ENCODE results near the gene ZNF536. TPM values are rescaled to one million over a fixed set of nuclear protein-coding genes. Genes with fewer than 3 reads are reported as not detected.

The ZNF536 gene
- total and polyA plus RNA-seq, 7 donors, result 0.01 to 0.94 (median 0.20) TPM; not detected in 1

DNA sequence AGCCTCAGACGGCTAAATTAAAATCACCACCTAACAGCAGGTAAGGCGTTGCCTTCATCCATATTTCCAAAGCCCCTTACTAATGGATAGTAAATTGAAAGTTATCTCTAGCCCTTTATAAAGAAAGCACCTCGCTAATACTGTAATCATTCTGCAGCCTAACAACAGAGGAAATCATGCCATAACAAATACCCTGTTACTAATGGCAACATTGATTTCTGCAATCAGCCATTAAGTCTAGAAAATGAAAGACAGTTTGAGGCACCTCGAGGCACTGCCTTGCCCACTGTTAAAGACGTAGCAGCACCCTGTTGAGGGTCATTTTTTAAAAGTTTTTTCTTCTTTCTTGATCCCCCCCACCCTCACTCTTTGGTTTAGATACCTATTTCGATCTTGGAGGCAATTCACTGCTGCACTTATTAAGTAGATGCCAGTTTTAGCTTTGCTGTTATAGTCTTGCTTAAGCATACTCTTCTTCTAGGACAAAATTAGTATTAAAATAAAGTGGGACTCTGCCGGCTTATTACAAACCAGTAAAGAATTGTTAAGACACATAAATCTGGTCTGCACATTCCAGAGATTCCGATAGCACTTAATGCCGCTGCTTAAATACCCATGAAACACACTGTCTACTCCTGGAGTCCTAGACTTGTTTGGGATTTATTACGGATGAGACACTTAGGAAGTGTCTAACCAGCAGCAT lies 74.8 kb downstream of the ZNF536 start:
- Histone ChIP-seq H3K27me3 (ENCODE audit: insufficient read depth in 3 of 3, low read length in 2 of 3) (peaks cover 0 to 27% (median 7%) of the 10 kb centered on the region in 3 donors), H3K9me3 (no peaks in the 10 kb centered on the region), H3K27ac (no peak overlapping the region), H3K4me1 (no peaks in the 10 kb centered on the region), H3K36me3 (ENCODE audit: insufficient read depth in 1 of 2, low read depth in 1 of 2) (no peaks in the 10 kb centered on the region), H3K4me3 (no peak overlapping the region)
- intact Hi-C loops (cut with DNase I), result no loop called here
- DNase-seq (no peak), ATAC-seq (no peak)
- TF ChIP-seq, protein P1, sequence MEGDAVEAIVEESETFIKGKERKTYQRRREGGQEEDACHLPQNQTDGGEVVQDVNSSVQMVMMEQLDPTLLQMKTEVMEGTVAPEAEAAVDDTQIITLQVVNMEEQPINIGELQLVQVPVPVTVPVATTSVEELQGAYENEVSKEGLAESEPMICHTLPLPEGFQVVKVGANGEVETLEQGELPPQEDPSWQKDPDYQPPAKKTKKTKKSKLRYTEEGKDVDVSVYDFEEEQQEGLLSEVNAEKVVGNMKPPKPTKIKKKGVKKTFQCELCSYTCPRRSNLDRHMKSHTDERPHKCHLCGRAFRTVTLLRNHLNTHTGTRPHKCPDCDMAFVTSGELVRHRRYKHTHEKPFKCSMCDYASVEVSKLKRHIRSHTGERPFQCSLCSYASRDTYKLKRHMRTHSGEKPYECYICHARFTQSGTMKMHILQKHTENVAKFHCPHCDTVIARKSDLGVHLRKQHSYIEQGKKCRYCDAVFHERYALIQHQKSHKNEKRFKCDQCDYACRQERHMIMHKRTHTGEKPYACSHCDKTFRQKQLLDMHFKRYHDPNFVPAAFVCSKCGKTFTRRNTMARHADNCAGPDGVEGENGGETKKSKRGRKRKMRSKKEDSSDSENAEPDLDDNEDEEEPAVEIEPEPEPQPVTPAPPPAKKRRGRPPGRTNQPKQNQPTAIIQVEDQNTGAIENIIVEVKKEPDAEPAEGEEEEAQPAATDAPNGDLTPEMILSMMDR (IDR thresholded peaks at IDR 0.05), result no peak
- 42 to 55% (median 49%) methylated on average over 10 of the region's 10 CpGs for WGBS, 3 donors

DNA sequence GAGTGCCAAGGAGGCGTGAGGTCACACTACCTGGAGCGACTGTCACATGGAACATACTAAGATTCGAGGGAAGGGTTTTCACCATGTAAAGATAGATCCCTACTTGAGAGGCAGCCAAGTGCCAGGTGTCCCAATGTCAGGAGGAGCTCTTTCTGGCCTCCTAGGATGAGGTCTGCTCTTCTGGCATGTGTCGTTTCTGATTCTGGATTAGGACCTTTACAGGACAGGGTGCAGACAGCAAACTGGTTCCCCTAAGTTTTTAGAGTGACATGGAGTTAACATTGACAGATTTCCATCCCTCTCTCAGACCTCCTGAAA lies 75.3 kb downstream of the ZNF536 start:
- TF ChIP-seq, protein P1 (IDR thresholded peaks at IDR 0.05), result no peak
- no peak for DNase-seq
- H3K36me3 ChIP-seq (ENCODE audit: insufficient read depth in 1 of 2, low read depth in 1 of 2), result no peaks in the 10 kb centered on the region
- intact Hi-C loops (cut with DNase I), result no loop called here
- no peaks in the 10 kb centered on the region for H3K9me3 ChIP-seq
- H3K4me1 ChIP-seq, result no peaks in the 10 kb centered on the region
- ATAC-seq, result no peak
- peaks cover 0 to 32% (median 8%) of the 10 kb centered on the region in 3 donors for H3K27me3 ChIP-seq (ENCODE audit: insufficient read depth in 3 of 3, low read length in 2 of 3)
- 23 to 47% (median 28%) methylated on average over 4 of the region's 4 CpGs for WGBS, 3 donors
- no peak overlapping the region for H3K4me3 ChIP-seq
- no peak overlapping the region for H3K27ac ChIP-seq

DNA sequence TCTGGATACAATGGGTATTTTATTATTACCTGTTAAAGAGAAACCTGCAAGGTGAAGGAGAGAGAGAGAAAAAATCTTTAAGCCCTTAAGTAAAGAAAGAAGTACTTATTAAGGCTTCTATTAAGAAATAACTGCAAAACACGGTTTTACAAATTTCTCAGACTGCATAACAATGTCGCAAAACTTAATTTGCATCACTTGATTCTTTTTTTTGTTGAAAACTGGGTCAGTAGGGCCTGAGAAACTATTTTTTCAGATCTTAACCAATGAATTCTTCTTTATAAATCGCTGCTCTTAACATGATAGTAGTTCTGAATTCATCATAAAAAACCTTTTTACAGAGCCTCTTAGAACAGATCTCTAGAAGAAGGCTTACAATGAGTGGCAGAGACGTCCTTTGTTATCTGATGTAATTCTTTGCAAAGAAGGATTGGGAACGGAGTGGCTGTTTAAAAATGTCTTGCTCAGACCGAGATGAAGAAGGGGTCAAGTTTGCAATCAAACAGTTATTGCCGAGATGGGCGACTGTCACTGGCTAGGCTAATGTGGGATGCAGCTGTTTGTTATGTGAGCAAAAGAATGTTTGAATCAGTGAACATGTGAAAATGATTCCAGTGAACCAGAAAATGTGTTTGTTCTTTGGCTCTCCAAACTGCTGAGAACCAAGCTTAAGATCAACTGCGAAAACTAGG lies 76.3 kb downstream of the ZNF536 start:
- H3K27ac ChIP-seq, result no peak overlapping the region
- 35 to 53% (median 39%) methylated on average over 9 of the region's 9 CpGs for WGBS, 3 donors
- H3K36me3 ChIP-seq (ENCODE audit: insufficient read depth in 1 of 2, low read depth in 1 of 2), result no peaks in the 10 kb centered on the region
- no peak for DNase-seq
- no peak for ATAC-seq
- no peaks in the 10 kb centered on the region for H3K9me3 ChIP-seq
- intact Hi-C loops (cut with DNase I), result no loop called here
- peaks cover 0 to 32% (median 8%) of the 10 kb centered on the region in 3 donors for H3K27me3 ChIP-seq (ENCODE audit: insufficient read depth in 3 of 3, low read length in 2 of 3)
- no peak overlapping the region for H3K4me3 ChIP-seq
- TF ChIP-seq, protein P1 (IDR thresholded peaks at IDR 0.05), result no peak
- H3K4me1 ChIP-seq, result no peaks in the 10 kb centered on the region

DNA sequence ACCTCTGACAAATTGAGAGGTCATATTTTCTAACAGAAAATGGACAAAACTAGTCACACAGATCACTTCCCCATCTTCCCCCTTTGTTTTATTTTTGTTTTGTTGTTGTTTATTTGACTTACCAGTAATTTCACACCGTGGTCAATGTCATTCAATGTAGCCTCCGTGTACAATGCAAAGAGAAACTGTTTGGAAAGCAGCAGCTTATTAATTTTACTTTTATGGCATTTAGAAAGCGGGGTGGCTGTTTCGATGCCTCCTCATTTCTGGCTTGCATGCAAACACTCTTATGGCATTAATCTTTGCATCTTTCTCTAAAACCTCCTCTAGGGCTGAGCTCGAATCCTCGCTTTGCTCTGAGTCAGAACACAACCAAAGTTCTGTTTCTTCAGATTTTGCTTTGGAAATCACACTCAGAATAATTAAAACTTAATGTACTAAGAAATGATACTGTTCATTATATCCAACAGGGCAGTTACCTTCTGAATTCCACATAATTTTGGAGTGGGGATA lies 77.0 kb downstream of the ZNF536 start:
- H3K4me1 ChIP-seq, result no peaks in the 10 kb centered on the region
- no peak overlapping the region for H3K27ac ChIP-seq
- 36 to 62% (median 46%) methylated on average over 6 of the region's 6 CpGs for WGBS, 3 donors
- no peaks in the 10 kb centered on the region for H3K36me3 ChIP-seq (ENCODE audit: insufficient read depth in 1 of 2, low read depth in 1 of 2)
- DNase-seq (no peak), ATAC-seq (no peak)
- no peaks in the 10 kb centered on the region for H3K9me3 ChIP-seq
- H3K4me3 ChIP-seq, result no peak overlapping the region
- TF ChIP-seq, protein P1 (IDR thresholded peaks at IDR 0.05), result no peak
- peaks cover 0 to 32% (median 10%) of the 10 kb centered on the region in 3 donors for H3K27me3 ChIP-seq (ENCODE audit: insufficient read depth in 3 of 3, low read length in 2 of 3)
- intact Hi-C loops (cut with DNase I), result no loop called here
